Muscle of arm (tissue), 12 donors: ENCODE measurements around the gene DCANP1. TPM values are rescaled to one million over a fixed set of nuclear protein-coding genes. Genes with fewer than 3 reads are reported as not detected.

Experiments used
- DNase-seq: peaks from one replicate; pipeline ENCODE4 v3.0.0-alpha.2; 2013
- polyA plus RNA-seq, 12 donors: library from polyadenylated mRNA; unstranded; fragments of 120-200 nt; gene quantifications; one replicate each; pipeline ENCODE4 v1.2.1, GENCODE V29; 2013; ENCODE audit not compliant: insufficient read length in 12 of 12

DCANP1 gene
- polyA plus RNA-seq, 12 donors: 0.07 to 0.87 (median 0.11) TPM; not detected in 5

GRCh38 chr5:135426102-135427082, 20.8 kb downstream of the DCANP1 start:
- DNase-seq: no peak

GRCh38 chr5:135425641-135426040, 21.5 kb downstream of the DCANP1 start:
- no peak for DNase-seq

- no peak for DNase-seq
Observed at GRCh38 chr5:135423846-135424168, 23.3 kb downstream of the DCANP1 start.

GRCh38 chr5:135423146-135423845, 23.9 kb downstream of the DCANP1 start:
- no peak for DNase-seq

GRCh38 chr5:135422419-135422818, 24.7 kb downstream of the DCANP1 start:
- no peak for DNase-seq

GRCh38 chr5:135417083-135417482, 30.1 kb downstream of the DCANP1 start:
- no peak for DNase-seq

GRCh38 chr5:135405082-135405481, 42.1 kb downstream of the DCANP1 start:
- no peak for DNase-seq

GRCh38 chr5:135402031-135402430, 45.1 kb downstream of the DCANP1 start:
- no peak for DNase-seq

GRCh38 chr5:135400866-135401265, 46.3 kb downstream of the DCANP1 start:
- no peak for DNase-seq

- DNase-seq: peak; percentile 43
Observed at GRCh38 chr5:135399794-135400542, 47.2 kb downstream of the DCANP1 start.

- DNase-seq: peak; percentile 89
Observed at GRCh38 chr5:135398855-135399793, 48.0 kb downstream of the DCANP1 start, which contains the start of gene MACROH2A1. TSS of gene MACROH2A1 (minus strand) at chr5:135399231. CDS start at chr5:135389093, 10,138 bp downstream.

GRCh38 chr5:135398160-135398854, 48.8 kb downstream of the DCANP1 start:
- no peak for DNase-seq

- no peak for DNase-seq
Observed at GRCh38 chr5:135397084-135397483, 50.1 kb downstream of the DCANP1 start.

GRCh38 chr5:135396459-135397055, 50.6 kb downstream of the DCANP1 start:
- no peak for DNase-seq

- no peak for DNase-seq
Observed at GRCh38 chr5:135395866-135396265, 51.3 kb downstream of the DCANP1 start.

GRCh38 chr5:135395451-135395850, 51.7 kb downstream of the DCANP1 start:
- no peak for DNase-seq
